NCI-H446 (cell line): ENCODE results near the gene RANBP2.

Source experiments
- DNase-seq, 2 experiments: peaks; one replicate each; lab custom pipeline; 2025; lab: John Stamatoyannopoulos, UW

RANBP2 gene

DNA sequence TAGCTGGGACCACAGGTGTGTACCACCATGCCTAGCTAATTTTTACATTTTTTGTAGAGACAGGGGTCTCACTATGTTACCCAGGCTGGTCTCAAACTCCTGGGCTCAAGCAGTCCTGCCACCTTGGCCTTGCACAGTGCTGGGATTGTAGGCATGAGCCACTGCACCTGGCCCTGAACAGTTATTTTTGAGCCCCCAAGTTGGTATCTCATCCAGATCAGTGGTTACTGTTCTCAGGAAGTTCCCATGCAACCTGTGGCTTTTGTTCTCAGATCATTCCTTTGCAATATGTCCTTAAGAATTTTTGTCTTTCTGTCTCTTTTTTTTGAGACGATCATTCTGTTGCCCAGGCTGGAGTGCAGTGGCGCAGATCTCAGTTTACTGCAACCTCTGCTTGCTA lies 59.6 kb downstream of the RANBP2 start:
- no peak for DNase-seq

GRCh38 chr2:108786008-108786353 lies 66.7 kb downstream of the RANBP2 start:
- DNase-seq = no peak

DNA sequence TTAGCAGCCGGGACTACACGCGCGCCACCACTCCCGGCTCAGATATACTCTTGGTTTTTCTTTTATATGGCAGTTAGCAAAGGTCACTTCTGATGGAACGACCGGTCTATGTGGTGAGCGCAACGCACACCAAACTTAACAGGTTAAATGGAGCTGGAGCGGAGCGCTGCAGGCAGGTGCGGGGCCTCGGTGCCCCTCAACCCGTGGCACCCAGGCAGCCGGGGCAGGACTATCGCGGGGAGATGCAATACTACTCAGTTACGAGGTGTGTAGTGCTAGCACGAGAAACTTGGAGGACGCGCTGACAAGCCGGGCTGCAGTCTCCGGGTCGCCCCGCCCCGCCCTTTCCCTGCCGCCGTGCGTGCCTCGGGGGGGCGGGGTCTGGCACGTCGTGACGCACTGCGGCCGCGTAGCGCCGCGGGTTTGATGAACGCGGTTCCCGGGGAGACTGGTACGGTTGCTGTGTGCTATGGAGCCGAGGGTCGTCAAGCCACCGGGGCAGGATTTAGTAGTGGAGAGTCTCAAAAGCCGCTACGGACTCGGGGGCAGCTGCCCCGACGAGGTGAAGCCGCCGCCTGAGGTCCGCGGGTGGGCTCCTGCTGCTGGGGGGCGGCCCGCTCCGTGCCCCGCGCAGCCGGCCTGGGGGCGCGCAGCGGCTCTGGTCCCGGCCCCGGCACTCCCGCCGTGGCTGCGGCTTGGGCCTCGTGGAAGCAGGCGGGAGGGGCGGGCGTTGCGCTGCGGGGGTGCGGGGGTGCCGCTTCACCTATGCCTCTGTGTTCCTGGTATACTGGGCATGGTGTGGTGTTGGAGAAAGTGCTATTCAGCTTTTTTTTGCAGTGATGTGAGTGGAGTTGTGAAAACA lies 67.3 kb downstream of the RANBP2 start, which contains the start of gene CCDC138:
TSS of gene CCDC138 (plus strand) at position 418 of the 862 bp plus-strand sequence. CDS start at position 470, 52 bp downstream.
- DNase-seq = peak; percentile 34 to 90

DNA sequence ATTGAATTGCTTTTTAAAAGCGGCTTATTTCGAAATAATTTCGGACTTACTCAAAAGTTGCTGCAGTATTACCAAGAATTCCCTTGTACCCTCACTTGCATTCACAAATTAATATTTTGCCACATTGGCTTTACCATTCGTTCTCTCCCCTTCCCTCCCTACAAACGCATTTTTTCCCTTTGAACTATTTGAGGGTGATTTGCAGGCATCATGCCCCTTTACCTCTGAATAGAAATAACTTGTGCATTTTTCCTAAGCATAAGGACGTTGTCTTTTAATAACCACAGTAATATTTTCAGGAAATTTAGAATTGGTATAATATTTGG lies 67.9 kb downstream of the RANBP2 start:
- no peak for DNase-seq

DNA sequence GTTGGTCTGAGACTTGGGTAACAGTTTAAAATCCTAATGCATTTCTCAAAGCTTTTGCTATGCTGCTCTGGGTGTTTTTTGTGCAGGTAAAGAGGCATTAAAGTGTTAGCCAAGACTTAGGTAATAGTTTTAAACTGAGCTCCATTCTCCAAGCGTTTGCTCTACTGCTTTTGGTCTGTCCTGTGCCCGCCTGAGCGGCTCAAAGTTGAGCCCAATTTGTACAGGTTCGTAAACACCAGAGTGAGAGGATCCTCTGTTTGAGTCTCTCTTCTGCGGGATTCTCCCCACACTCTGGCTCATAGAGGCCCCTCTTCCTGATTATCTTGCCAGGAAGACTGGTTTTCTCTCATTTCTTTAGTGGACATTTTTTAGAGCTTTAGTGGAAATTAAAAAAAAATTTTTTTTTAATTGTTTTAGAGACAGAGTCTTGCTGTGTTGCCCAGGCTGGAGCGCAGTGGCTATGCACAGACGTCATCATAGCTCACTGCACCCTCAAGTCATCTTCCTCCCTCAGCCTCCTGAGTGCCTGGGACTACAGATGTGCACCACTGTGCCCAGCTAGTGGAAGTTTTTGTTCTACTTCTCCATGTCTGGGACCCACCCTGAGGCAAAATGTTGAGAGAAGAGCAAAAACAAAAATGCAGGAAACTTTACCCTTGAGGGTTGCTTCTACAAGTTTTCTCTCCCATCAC lies 83.9 kb downstream of the RANBP2 start:
- DNase-seq = no peak

DNA sequence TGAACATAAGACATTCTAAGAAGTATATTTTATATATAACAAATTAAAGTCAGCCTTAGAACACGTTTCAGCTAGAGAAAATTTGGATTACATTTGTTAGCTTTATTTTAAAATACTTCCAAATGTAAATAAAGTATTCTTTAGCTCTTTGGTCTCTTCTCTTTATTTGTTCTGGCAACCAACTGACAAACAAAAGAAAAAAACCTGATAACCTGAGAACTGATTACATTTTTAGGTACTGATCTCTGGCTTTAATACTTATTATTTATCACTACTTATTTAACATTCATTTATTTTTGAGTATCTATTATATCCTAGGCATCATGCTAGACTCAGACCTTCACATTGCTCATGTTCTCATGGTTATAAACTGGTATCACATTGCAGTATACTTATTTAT lies 85.8 kb downstream of the RANBP2 start:
- DNase-seq = no peak

GRCh38 chr2:108805782-108806181 lies 86.5 kb downstream of the RANBP2 start:
- no peak for DNase-seq

- no peak for DNase-seq
Measured at GRCh38 chr2:108806371-108807113, 87.3 kb downstream of the RANBP2 start.

- DNase-seq = no peak
Measured at GRCh38 chr2:108809936-108810335, 90.7 kb downstream of the RANBP2 start.

DNA sequence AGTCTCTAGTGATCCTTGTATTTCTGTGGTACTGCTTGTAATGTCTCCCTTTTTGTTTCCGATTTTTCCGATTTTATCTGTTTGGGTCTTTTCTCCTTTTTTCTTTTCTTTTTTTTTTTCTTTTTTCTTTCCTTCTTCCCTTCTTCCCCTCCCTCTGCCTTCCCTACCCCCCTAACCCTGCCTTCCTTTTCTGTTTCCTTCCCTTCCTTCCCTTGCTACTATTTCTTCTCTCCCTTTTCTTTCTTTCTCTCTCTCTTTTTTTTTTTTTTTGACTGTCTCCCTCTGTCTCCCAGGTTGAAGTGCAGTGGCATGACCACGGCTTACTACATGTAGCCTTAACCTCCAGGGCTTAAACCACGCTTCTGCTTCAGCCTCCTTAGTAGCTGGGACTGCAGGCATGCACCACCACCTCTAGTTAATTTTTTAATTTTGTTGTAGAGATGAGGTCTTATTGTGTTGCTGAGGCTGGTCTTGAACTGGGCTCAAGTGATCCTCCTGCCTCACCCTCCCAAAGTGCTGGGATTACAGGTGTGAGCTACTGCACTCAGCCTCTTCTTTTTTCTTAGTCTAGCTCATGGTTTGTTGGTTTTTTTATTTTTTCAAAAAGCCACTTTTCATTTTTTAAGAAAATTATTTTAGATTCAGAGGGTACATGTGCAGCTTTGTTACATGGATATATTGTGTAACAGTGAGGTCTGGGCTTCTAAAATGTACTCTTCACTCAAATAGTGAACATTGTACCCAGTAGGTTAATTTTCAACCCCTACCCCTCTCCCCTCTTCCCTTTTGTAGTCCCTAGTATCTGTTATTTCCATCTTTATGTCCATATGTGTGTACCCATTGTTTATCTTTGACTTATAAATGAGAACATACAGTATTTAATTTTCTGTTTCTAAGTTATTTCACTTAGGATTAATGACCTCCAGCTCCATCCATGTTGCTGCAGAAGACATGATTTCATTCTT lies 92.0 kb downstream of the RANBP2 start:
- DNase-seq = no peak

DNA sequence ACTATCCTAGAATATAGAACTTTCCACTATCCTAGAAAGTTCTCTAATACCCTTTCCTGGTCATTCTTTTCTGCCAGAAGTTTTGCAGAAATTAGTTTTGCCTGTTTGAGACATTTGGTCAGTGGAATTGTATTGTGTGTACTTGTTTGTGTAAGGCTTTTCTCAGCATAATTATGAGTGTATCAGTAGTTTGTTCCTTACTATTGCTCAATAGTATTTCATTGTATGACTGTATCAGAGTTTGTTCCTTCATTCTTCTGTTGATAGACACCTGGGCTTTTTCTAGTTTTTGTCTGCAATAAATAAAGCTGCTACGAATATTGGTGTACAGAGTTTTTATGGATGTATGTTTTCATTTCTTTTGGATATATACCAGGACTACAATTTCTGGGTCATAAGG lies 94.5 kb downstream of the RANBP2 start:
- no peak for DNase-seq

GRCh38 chr2:108820482-108820881 lies 101.2 kb downstream of the RANBP2 start:
- DNase-seq = no peak

DNA sequence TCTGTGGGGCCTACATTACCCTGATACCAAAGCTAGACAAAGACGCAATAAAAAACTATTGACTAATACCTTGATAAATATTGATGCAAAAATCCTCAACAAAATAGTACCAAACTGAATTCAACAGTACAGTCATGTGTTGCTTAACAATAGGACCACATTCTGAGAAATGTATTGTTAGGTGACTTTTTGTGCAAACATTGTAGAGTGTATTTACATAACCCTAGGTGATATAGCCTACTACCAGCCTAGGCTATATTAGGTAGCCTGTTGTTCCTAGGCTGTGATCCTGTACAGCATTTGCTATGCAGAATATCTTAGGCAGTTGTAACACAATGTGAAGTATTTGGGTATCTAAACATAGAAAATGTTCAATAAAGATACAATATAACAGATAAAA lies 104.0 kb downstream of the RANBP2 start:
- DNase-seq = no peak

- DNase-seq = no peak
Measured at GRCh38 chr2:108824316-108825070, 105.2 kb downstream of the RANBP2 start.

- DNase-seq = no peak
Measured at GRCh38 chr2:108825254-108825653, 106.0 kb downstream of the RANBP2 start.

- DNase-seq = no peak
Measured at GRCh38 chr2:108825736-108826135, 106.5 kb downstream of the RANBP2 start.

- no peak for DNase-seq
Measured at GRCh38 chr2:108829578-108830310, 110.5 kb downstream of the RANBP2 start.

DNA sequence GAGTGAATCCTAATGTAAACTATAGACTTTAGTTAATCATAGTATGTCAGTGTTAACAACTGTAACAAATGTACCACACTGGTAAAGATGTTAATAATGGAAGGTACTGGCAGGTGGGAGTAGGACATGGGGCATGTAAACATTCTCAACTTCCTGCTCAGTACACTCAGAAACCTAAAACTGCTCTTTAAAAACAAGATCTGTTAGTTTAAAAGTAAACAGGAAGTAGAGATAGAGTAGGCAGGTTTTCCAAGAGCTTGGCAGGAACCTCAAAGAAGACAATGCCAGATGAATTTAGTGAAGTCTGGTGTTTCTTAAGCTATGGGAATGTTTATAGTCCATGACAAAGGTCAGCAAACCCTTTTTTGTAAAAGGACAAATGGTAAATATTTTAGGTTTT lies 113.9 kb downstream of the RANBP2 start:
- no peak for DNase-seq

DNA sequence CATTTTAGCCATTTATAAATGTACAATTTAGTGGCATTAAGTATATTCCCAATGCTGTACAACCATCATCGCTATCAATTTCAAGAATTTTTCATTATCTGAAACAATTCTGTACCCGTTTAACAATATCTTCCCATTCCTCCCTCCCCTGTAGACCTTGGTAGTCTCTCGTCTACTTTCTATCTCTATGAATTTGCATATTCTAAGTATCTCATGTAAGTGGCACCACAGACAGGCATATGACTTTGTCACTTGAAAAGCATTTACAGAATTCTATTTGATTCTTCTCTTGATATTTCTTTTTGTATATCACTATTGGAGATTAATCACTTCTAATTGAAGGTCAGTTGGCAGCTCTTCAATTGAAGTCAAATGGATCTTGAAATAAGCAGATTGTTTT lies 115.3 kb downstream of the RANBP2 start:
- no peak for DNase-seq

- DNase-seq = no peak
Measured at GRCh38 chr2:108835040-108835439, 115.8 kb downstream of the RANBP2 start.
